SK-N-SH (cell line): ENCODE data around the gene CORT.

Experiments used
- CTCF ChIP-seq: fragments of 200-600 bp; sonication (generic); IDR thresholded peaks from 2 replicates; pipeline ENCODE4 v1.6.1; 2017; ENCODE audit warnings: antibody characterized with exemption, mild to moderate bottlenecking, moderate library complexity
- GATA2 ChIP-seq: sonication (generic); formaldehyde crosslinking; IDR thresholded peaks from 2 replicates; pipeline ENCODE4 v1.5.0; 2020; ENCODE audit warnings: mild to moderate bottlenecking, missing genetic modification reagents
- JUND ChIP-seq: IDR thresholded peaks from 2 replicates; pipeline ENCODE4 v1.4.0; 2012
- MAX ChIP-seq: IDR thresholded peaks from 2 replicates; pipeline ENCODE4 v1.4.0; 2012; ENCODE audit warnings: low read depth
- RAD21 ChIP-seq: IDR thresholded peaks from 2 replicates; pipeline ENCODE4 v1.6.1; 2012; ENCODE audit warnings: mild to moderate bottlenecking, low read length
- REST ChIP-seq: IDR thresholded peaks from 2 replicates; pipeline ENCODE4 v1.6.1; 2012; ENCODE audit warnings: mild to moderate bottlenecking, low read depth, low read length, moderate library complexity
- RFX5 ChIP-seq: IDR thresholded peaks from 2 replicates; pipeline ENCODE4 v1.6.1; 2012; ENCODE audit warnings: mild to moderate bottlenecking, improper control_type of control experiment, low read length
- RXRA ChIP-seq: IDR thresholded peaks from 2 replicates; pipeline ENCODE4 v1.4.0; 2012; ENCODE audit warnings: low read depth, mild to moderate bottlenecking, borderline replicate concordance
- SIN3A ChIP-seq: IDR thresholded peaks from 2 replicates; pipeline ENCODE4 v1.6.1; 2012; ENCODE audit warnings: low read depth, mild to moderate bottlenecking, low read length, moderate library complexity, borderline replicate concordance
- SMC3 ChIP-seq: IDR thresholded peaks from 2 replicates; pipeline ENCODE4 v1.6.1; 2012; ENCODE audit warnings: low read depth, low read length, improper control_type of control experiment
- TAF1 ChIP-seq: IDR thresholded peaks from 2 replicates; pipeline ENCODE4 v1.6.1; 2012; ENCODE audit warnings: low read depth, mild to moderate bottlenecking, low read length, moderate library complexity, borderline replicate concordance
- USF2 ChIP-seq: fragments of 150-350 bp; IDR thresholded peaks from 2 replicates; pipeline ENCODE4 v1.6.1; 2017; ENCODE audit warnings: antibody characterized with exemption, low read length, low read depth, borderline replicate concordance
- YY1 ChIP-seq: IDR thresholded peaks from 2 replicates; pipeline ENCODE4 v1.4.0; 2012; ENCODE audit warnings: low read depth, mild to moderate bottlenecking
- ZBTB33 ChIP-seq: IDR thresholded peaks from 2 replicates; pipeline ENCODE4 v1.4.0; 2012; ENCODE audit warnings: low read depth, borderline replicate concordance

- TF ChIP-seq RXRA = no peak
- TF ChIP-seq REST = no peak
- TF ChIP-seq MAX = no peak
- no peak for TF ChIP-seq CTCF
- TF ChIP-seq YY1 = no peak
- TF ChIP-seq USF2 = no peak
- TF ChIP-seq RFX5 = no peak
- TF ChIP-seq TAF1 = no peak
- no peak for TF ChIP-seq JUND
- no peak for TF ChIP-seq ZBTB33
- TF ChIP-seq SIN3A = no peak
- TF ChIP-seq RAD21 = no peak
- TF ChIP-seq GATA2 (CRISPR knock-in tag) = no peak
- no peak for TF ChIP-seq SMC3
Measured at GRCh38 chr1:10429868-10430215, 20.0 kb upstream of the CORT start.
